Vagina (tissue), 2 donors: Measurements from ENCODE around the gene MARVELD3.

Source experiments
- POLR2A ChIP-seq, 2 donors: fragments of 450-650 bp; IDR thresholded peaks; one replicate each; pipeline ENCODE4 v1.6.1; 2017; ENCODE audit warnings: antibody characterized with exemption in 2 of 2, mild to moderate bottlenecking in 2 of 2, moderate library complexity in 2 of 2
- POLR2AphosphoS5 ChIP-seq, 2 donors: sonication (generic); formaldehyde crosslinking; IDR thresholded peaks; one replicate each; pipeline ENCODE4 v1.9.0; 2017; ENCODE audit warnings: antibody characterized with exemption in 2 of 2, mild to moderate bottlenecking in 2 of 2, low read depth in 1 of 2; ENCODE audit not compliant: insufficient read depth in 1 of 2
- TF ChIP-seq, protein P1 (sequence below), 3 experiments: fragments of 450-650 bp in 2 of 3; fragments of 200-600 bp in 1 of 3; sonication (generic) in 1 of 3; IDR thresholded peaks; one replicate each; pipeline ENCODE4 v1.5.1; 2017 to 2019; ENCODE audit warnings: antibody characterized with exemption in 3 of 3, mild to moderate bottlenecking in 2 of 3, moderate library complexity in 2 of 3

DNA sequence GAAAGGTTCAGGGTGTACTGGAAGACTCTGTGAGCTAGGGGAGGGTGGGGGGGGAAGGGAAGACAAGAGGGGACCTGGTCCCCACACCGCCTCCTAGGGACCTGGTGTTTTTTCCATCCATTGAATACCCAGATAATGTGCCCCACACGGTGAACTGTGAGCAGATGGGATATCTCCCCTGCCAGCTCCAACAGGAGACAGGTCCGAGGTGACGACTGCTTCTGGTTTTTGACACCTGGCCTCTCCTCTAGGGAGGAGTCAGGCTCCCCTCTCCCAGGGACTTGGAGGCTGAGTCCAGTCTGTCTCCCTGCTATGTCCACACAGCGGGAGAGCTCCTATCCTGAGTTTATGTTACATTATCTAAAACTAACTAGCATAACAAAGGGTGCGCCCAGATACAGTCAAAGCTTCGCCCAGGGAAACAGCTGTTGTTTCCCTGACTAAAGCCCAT, 1.8 kb downstream of the MARVELD3 start:
- no peak for TF ChIP-seq POLR2A (IDR thresholded peaks at IDR 0.05)
- TF ChIP-seq, protein P1, sequence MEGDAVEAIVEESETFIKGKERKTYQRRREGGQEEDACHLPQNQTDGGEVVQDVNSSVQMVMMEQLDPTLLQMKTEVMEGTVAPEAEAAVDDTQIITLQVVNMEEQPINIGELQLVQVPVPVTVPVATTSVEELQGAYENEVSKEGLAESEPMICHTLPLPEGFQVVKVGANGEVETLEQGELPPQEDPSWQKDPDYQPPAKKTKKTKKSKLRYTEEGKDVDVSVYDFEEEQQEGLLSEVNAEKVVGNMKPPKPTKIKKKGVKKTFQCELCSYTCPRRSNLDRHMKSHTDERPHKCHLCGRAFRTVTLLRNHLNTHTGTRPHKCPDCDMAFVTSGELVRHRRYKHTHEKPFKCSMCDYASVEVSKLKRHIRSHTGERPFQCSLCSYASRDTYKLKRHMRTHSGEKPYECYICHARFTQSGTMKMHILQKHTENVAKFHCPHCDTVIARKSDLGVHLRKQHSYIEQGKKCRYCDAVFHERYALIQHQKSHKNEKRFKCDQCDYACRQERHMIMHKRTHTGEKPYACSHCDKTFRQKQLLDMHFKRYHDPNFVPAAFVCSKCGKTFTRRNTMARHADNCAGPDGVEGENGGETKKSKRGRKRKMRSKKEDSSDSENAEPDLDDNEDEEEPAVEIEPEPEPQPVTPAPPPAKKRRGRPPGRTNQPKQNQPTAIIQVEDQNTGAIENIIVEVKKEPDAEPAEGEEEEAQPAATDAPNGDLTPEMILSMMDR (IDR thresholded peaks at IDR 0.05) = no peak
- no peak for TF ChIP-seq POLR2AphosphoS5 (IDR thresholded peaks at IDR 0.05; ENCODE audit: insufficient read depth in 1 of 2, low read depth in 1 of 2)
